ENCODE results near the gene NDRG2. TPM values are rescaled to one million over a fixed set of nuclear protein-coding genes. Genes with fewer than 3 reads are reported as not detected.

Gene NDRG2
- 1.5 and 1.6 TPM in 2 replicates for total RNA-seq

DNA sequence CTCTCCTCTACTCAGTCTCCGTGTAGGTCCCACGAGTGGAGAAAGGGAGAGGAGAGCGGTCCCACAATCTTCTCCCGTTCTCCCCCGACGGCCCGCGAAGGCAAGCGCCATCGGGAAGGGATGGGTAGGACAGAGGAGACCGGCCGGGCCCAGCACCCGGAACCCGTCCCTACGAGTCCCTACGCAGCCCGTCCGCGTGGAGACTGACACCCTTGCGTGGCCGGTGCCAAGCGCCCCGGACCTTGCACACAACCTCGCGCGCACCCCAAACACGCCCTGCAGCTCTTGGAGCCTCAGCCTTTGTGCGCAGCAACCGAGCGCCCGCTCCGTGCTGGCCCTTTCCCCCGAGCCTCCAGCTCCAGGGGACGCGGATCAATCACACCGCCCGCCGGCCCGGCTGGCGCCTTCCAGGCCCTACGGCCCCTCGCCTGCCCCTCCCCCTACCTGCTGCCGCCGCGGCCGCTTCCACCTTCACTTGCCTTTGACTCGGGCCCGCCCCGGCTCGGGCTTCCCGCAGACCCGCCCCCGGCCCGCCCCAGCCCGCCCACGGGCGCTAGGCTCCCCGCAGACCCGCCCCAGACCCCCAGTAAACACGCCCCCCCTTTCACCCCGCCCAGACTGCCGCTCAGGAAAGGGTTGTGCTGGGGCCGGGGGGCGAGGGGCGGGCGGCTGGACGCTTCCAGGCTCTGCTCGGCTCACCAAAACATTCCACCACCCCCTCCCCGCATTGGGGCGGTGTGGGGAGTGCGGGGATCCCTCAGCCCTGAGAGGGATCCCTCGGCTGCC lies at the start of gene NDRG2:
Gene NDRG2, minus strand, starts transcription at position 477 of the 786 bp plus-strand sequence. CDS start 1,746 bp downstream, outside the sequence.
- peak; percentile 44 for DNase-seq (ENCODE audit: low spot score)
- peaks cover 6% of the 10 kb centered on the region for H3K4me1 Mint-ChIP-seq (ENCODE audit: low read depth)
- peak within 1 kb of the TSS; percentile 81 for H3K4me3 Mint-ChIP-seq
- no peaks in the 10 kb centered on the region for H3K9me3 Mint-ChIP-seq
- no peak within 1 kb of the TSS for H3K27ac Mint-ChIP-seq
- H3K36me3 Mint-ChIP-seq (ENCODE audit: low read depth) = no peaks in the 10 kb centered on the region
- intact Hi-C loops (cut with micrococcal nuclease) = loop anchor here (1.0 kb wide), 1 partner anchor 10 kb away; no protein-coding TSS in a partner anchor
- H3K27me3 Mint-ChIP-seq (ENCODE audit: insufficient read depth) = peaks cover 38% of the 10 kb centered on the region

DNA sequence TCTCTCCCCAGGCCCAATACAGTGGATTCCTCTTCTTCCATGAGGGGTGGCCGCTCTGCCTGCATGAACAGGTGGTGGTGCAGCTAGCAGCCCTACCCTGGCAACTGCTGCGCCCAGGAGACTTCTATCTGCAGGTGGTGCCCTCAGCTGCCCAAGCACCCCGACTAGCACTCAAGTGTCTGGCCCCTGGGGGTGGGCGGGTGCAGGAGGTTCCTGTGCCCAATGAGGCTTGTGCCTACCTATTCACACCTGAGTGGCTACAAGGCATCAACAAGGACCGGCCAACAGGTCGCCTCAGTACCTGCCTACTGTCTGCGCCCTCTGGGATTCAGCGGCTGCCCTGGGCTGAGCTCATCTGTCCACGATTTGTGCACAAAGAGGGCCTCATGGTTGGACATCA lies 49.1 kb upstream of the NDRG2 start:
- DNase-seq (ENCODE audit: low spot score) = no peak
- Mint-ChIP-seq H3K36me3 (ENCODE audit: low read depth) (no peaks in the 10 kb centered on the region), H3K9me3 (no peaks in the 10 kb centered on the region), H3K27me3 (ENCODE audit: insufficient read depth) (peaks cover 44% of the 10 kb centered on the region), H3K4me1 (ENCODE audit: low read depth) (peaks cover 25% of the 10 kb centered on the region), H3K27ac (no peak overlapping the region), H3K4me3 (no peak overlapping the region)
- intact Hi-C loops (cut with micrococcal nuclease) = no loop called here

- Mint-ChIP-seq H3K9me3 (no peaks in the 10 kb centered on the region), H3K27me3 (ENCODE audit: insufficient read depth) (peaks cover 50% of the 10 kb centered on the region), H3K4me1 (ENCODE audit: low read depth) (peaks cover 32% of the 10 kb centered on the region), H3K36me3 (ENCODE audit: low read depth) (no peaks in the 10 kb centered on the region), H3K27ac (no peak overlapping the region), H3K4me3 (no peak overlapping the region)
- intact Hi-C loops (cut with micrococcal nuclease) = no loop called here
- no peak for DNase-seq (ENCODE audit: low spot score)
These were observed 48.0 kb upstream of the NDRG2 start for GRCh38 chr14:21072781-21073339.

DNA sequence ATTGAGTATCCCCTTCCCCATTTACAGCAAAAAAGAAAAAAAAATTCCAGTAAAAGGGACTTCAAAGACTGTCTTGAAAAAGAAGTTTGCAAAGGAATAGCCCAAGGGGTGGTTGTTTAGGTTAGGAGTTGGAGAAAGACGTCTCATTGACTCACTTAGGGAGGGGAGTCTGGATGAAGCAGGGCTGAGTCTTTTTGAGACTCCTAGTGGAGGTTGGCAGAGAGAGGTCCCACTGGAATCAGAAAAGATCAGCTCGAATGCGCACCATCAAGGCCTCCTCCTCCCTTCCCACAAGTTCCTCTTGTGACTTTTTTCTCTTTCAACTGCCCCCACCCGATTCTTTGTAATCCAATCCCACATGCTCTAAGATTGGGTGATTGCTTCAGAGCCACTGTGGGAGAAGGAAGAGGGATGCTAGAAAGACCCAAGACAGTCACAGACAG lies 47.2 kb upstream of the NDRG2 start:
- H3K27me3 Mint-ChIP-seq (ENCODE audit: insufficient read depth) = peaks cover 57% of the 10 kb centered on the region
- intact Hi-C loops (cut with micrococcal nuclease) = no loop called here
- H3K36me3 Mint-ChIP-seq (ENCODE audit: low read depth) = no peaks in the 10 kb centered on the region
- DNase-seq (ENCODE audit: low spot score) = no peak
- H3K4me1 Mint-ChIP-seq (ENCODE audit: low read depth) = peaks cover 32% of the 10 kb centered on the region
- H3K4me3 Mint-ChIP-seq = peak overlapping the region; percentile 57
- H3K27ac Mint-ChIP-seq = no peak overlapping the region
- no peaks in the 10 kb centered on the region for H3K9me3 Mint-ChIP-seq

- H3K27me3 Mint-ChIP-seq (ENCODE audit: insufficient read depth) = peaks cover 63% of the 10 kb centered on the region
- no peak for DNase-seq (ENCODE audit: low spot score)
- peaks cover 32% of the 10 kb centered on the region for H3K4me1 Mint-ChIP-seq (ENCODE audit: low read depth)
- no peak overlapping the region for H3K27ac Mint-ChIP-seq
- intact Hi-C loops (cut with micrococcal nuclease) = no loop called here
- H3K9me3 Mint-ChIP-seq = no peaks in the 10 kb centered on the region
- no peaks in the 10 kb centered on the region for H3K36me3 Mint-ChIP-seq (ENCODE audit: low read depth)
- peak overlapping the region; percentile 70 for H3K4me3 Mint-ChIP-seq
These were observed 46.6 kb upstream of the NDRG2 start for GRCh38 chr14:21071225-21072030.

DNA sequence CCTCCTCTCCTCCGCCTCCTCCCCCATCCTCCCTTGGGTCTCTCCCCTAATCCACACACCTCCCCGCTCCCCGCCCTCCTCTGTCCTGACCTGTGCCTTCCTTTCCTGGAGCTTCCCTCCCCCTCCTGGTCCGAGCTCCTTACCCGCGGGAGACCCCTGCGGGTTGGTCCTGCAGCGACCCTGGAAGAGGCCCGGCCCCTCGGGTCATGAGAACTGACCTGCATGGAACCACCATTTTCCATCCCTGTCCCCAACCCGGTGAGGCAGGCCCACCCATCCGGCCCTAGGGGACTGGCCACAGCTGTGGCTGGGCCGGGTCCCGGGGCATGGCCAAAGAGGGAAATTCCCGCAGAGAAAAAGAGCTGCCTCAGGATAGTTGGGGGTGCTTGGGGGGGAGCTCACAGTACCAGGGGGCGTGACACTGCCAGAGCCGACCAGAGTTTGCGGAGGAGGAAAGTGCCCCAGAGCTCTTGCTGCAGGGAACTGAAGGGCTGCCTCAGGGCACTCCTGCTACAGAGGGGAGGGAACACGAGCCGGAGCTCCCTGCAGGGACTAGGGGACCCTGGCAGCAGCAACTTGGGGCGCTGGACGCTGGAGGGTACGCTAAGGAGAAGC lies 45.9 kb upstream of the NDRG2 start:
- H3K4me1 Mint-ChIP-seq (ENCODE audit: low read depth) = peaks cover 32% of the 10 kb centered on the region
- intact Hi-C loops (cut with micrococcal nuclease) = no loop called here
- H3K27me3 Mint-ChIP-seq (ENCODE audit: insufficient read depth) = peaks cover 66% of the 10 kb centered on the region
- H3K36me3 Mint-ChIP-seq (ENCODE audit: low read depth) = no peaks in the 10 kb centered on the region
- DNase-seq (ENCODE audit: low spot score) = no peak
- H3K27ac Mint-ChIP-seq = no peak overlapping the region
- peak overlapping the region; percentile 70 for H3K4me3 Mint-ChIP-seq
- no peaks in the 10 kb centered on the region for H3K9me3 Mint-ChIP-seq

DNA sequence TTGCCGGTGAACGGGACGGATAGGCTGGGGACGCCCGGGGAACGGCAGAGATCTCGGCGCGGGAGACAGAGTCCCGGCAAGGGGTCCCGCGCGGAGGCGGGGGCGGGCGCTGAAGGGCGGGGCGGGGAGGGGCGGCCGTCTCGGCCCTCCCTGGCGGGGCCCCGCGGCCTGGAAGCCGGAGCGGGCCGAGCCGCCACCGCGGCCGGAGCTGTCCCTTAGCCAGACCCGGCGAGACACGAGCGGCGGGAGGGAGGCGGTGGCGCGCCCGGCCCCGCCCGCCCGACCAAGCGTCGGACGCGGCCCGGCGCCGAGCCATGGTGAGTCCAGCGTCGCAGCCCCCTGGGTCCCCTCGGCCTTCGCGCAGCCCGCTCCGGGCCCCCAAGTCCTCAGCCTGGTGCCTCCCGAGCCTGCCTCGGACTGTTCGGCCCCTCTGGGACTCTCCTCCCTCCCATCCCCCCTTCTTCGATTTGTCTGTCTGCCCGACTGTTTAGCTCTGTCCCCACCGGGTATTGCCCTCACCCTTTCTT lies 45.3 kb upstream of the NDRG2 start, which contains the start of gene ARHGEF40:
Gene ARHGEF40, plus strand, starts transcription at position 222 of the 527 bp plus-strand sequence. Its CDS starts 93 bp downstream, at position 315.
- peak within 1 kb of the TSS; percentile 70 for H3K4me3 Mint-ChIP-seq
- no peak within 1 kb of the TSS for H3K27ac Mint-ChIP-seq
- no peaks in the 10 kb centered on the region for H3K9me3 Mint-ChIP-seq
- H3K36me3 Mint-ChIP-seq (ENCODE audit: low read depth) = no peaks in the 10 kb centered on the region
- intact Hi-C loops (cut with micrococcal nuclease) = no loop called here
- peaks cover 70% of the 10 kb centered on the region for H3K27me3 Mint-ChIP-seq (ENCODE audit: insufficient read depth)
- no peak for DNase-seq (ENCODE audit: low spot score)
- H3K4me1 Mint-ChIP-seq (ENCODE audit: low read depth) = peaks cover 32% of the 10 kb centered on the region

- intact Hi-C loops (cut with micrococcal nuclease) = no loop called here
These were observed 44.7 kb upstream of the NDRG2 start for GRCh38 chr14:21069388-21070082.

GRCh38 chr14:21068521-21069387 lies 43.9 kb upstream of the NDRG2 start:
- Mint-ChIP-seq H3K9me3 (no peaks in the 10 kb centered on the region), H3K27ac (peak overlapping the region; percentile 29), H3K27me3 (ENCODE audit: insufficient read depth) (peaks cover 70% of the 10 kb centered on the region), H3K4me1 (ENCODE audit: low read depth) (peaks cover 32% of the 10 kb centered on the region), H3K36me3 (ENCODE audit: low read depth) (no peaks in the 10 kb centered on the region), H3K4me3 (peak overlapping the region; percentile 70)
- intact Hi-C loops (cut with micrococcal nuclease) = loop anchor here (1.0 kb wide), 2 partner anchors 19 to 39 kb away; no protein-coding TSS in a partner anchor
- DNase-seq (ENCODE audit: low spot score) = no peak

More at GRCh38 chr14:21069388-21070082, 44.7 kb upstream of the NDRG2 start:
- Mint-ChIP-seq H3K9me3 (no peaks in the 10 kb centered on the region), H3K4me1 (ENCODE audit: low read depth) (peaks cover 32% of the 10 kb centered on the region), H3K27ac (no peak overlapping the region), H3K36me3 (ENCODE audit: low read depth) (no peaks in the 10 kb centered on the region), H3K4me3 (peak overlapping the region; percentile 70), H3K27me3 (ENCODE audit: insufficient read depth) (peaks cover 70% of the 10 kb centered on the region)
- DNase-seq (ENCODE audit: low spot score) = no peak

GRCh38 chr14:21066882-21067502 lies 42.1 kb upstream of the NDRG2 start:
- no peak overlapping the region for H3K4me3 Mint-ChIP-seq
- peaks cover 71% of the 10 kb centered on the region for H3K27me3 Mint-ChIP-seq (ENCODE audit: insufficient read depth)
- peaks cover 25% of the 10 kb centered on the region for H3K4me1 Mint-ChIP-seq (ENCODE audit: low read depth)
- H3K27ac Mint-ChIP-seq = no peak overlapping the region
- no peaks in the 10 kb centered on the region for H3K36me3 Mint-ChIP-seq (ENCODE audit: low read depth)
- DNase-seq (ENCODE audit: low spot score) = no peak
- intact Hi-C loops (cut with micrococcal nuclease) = loop anchor here (1.0 kb wide), 1 partner anchor 25 kb away; no protein-coding TSS in a partner anchor
- H3K9me3 Mint-ChIP-seq = no peaks in the 10 kb centered on the region

- Mint-ChIP-seq H3K4me3 (no peak overlapping the region), H3K9me3 (no peaks in the 10 kb centered on the region), H3K27ac (no peak overlapping the region), H3K36me3 (ENCODE audit: low read depth) (no peaks in the 10 kb centered on the region), H3K4me1 (ENCODE audit: low read depth) (peaks cover 2% of the 10 kb centered on the region), H3K27me3 (ENCODE audit: insufficient read depth) (peaks cover 57% of the 10 kb centered on the region)
- no peak for DNase-seq (ENCODE audit: low spot score)
- intact Hi-C loops (cut with micrococcal nuclease) = no loop called here
These were observed 38.6 kb upstream of the NDRG2 start for GRCh38 chr14:21063479-21063878.

All from activated T-helper 1 cell treated with anti-CD3 and anti-CD28 coated beads, Interleukin-12 subunit alpha, Interleukin-12 subunit beta, Interleukin-2, Interleukin-4 antibody, amounts not matched to agents 30 ng/mL and 10 ng/mL and 1 ng/mL, durations not matched to agents 14 hours and 24 hours and 36 hours (primary cell).